Prostate gland (tissue), 2 donors: ENCODE results near the gene SEMA6B. TPM values are rescaled to one million over a fixed set of nuclear protein-coding genes. Genes with fewer than 3 reads are reported as not detected.

Source experiments
- DNase-seq: peaks from one replicate; pipeline ENCODE4 v3.0.0-alpha.2; 2019; ENCODE audit warnings: low spot score
- H3K27ac ChIP-seq, 2 donors: fragments of 200-600 bp; sonication (generic); 2 replicates each; pipeline ENCODE4 v1.5.1; 2017 to 2019
- H3K27me3 ChIP-seq: fragments of 200-600 bp; sonication (generic); replicated peaks from 2 replicates; pipeline ENCODE4 v1.5.1; 2019; ENCODE audit not compliant: insufficient read depth
- H3K36me3 ChIP-seq, 2 donors: fragments of 200-600 bp; sonication (generic); 1 replicate in 1 of 2; 2 replicates in 1 of 2; pipeline versions ENCODE4 v1.5.1 to v1.8.1; 2017 to 2019
- H3K4me1 ChIP-seq: fragments of 200-600 bp; sonication (generic); replicated peaks from 2 replicates; pipeline ENCODE4 v1.5.1; 2019
- H3K4me3 ChIP-seq, 2 donors: fragments of 200-600 bp; sonication (generic); 2 replicates each; pipeline ENCODE4 v1.5.1; 2017 to 2019
- H3K9me3 ChIP-seq: fragments of 200-600 bp; sonication (generic); 2 replicates; pipeline ENCODE4 v1.5.1; 2017
- CTCF ChIP-seq, 4 experiments: fragments of 200-600 bp in 2 of 4; fragments of 450-650 bp in 2 of 4; sonication (generic) in 2 of 4; IDR thresholded peaks; 1 replicate in 3 of 4; 2 replicates in 1 of 4; pipeline ENCODE4 v1.5.1; 2016 to 2019; ENCODE audit warnings: antibody characterized with exemption in 4 of 4, mild to moderate bottlenecking in 2 of 4, moderate library complexity in 2 of 4
- POLR2A ChIP-seq: fragments of 450-650 bp; IDR thresholded peaks from one replicate; pipeline ENCODE4 v1.6.1; 2016; ENCODE audit warnings: antibody characterized with exemption, mild to moderate bottlenecking
- POLR2AphosphoS5 ChIP-seq: sonication (generic); formaldehyde crosslinking; IDR thresholded peaks from one replicate; pipeline ENCODE4 v1.6.1; 2017; ENCODE audit warnings: antibody characterized with exemption
- WGBS: methylation state at CpG from one replicate; pipeline ENCODE4 v1.1.5; 2018; 5-methylcytosine and 5-hydroxymethylcytosine counted together
- intact Hi-C: fragments of 100-400 bp; cut with DNase I; formaldehyde crosslinking; loops from one replicate; pipeline ENCODE4 v1.14.2; 2022
- total RNA-seq, 2 donors: library from RNA; depleted of rRNA; stranded (reverse); fragments of >200 nt; gene quantifications; one replicate each; pipeline ENCODE4 v1.1.0, GENCODE V29; 2016

Gene SEMA6B
- total RNA-seq, 2 donors from 2014 or later = 4.3 to 7.8 TPM

DNA sequence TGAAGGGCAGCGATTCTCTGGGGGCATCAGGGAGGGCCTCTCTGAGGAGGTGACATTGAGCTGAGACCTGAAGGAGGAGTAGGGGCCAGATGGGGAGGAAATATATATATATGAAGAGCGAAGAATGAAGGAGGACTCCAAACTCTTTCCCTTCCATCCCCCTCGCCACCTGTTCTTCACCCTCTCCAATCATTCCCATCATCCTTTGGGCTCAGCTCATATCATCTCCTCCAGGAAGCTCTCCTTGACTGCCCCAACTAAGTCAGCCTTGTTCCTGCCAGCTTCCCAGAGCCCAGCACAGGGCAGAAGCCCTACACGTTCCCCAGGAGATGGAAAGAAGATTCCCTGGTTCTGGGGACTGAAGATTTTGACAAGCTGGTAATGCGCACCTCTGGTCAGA, 33.0 kb upstream of the SEMA6B start:
- Histone ChIP-seq H3K36me3 (no peaks in the 10 kb centered on the region), H3K4me3 (no peak overlapping the region), H3K9me3 (no peaks in the 10 kb centered on the region), H3K27me3 (no peaks in the 10 kb centered on the region), H3K4me1 (no peaks in the 10 kb centered on the region), H3K27ac (no peak overlapping the region)
- TF ChIP-seq POLR2A (no peak), CTCF (IDR thresholded peaks at IDR 0.05) (no peak), POLR2AphosphoS5 (no peak)
- intact Hi-C loops = no loop called here
- WGBS = 69% methylated on average over 5 of the region's 5 CpGs
- no peak for DNase-seq

DNA sequence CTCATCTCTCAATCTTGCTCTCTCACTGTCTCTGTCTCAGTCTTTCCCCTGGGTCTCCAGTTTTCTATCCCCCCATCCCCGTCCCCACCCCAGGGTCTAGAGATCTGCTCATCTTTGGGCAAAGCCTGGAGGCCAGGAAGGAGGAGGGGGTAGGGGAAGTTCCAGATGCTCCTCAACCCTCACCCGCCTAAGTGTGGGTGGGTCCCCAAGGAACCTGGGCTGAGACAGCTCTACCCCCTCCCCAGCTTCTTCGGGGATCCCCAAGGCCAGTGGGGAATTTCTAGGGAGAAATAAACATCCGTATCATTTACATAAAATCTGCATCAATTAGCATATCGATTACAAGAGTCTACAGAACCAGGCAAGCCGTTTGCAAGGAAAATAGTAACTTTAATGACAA, 31.8 kb upstream of the SEMA6B start:
- no peaks in the 10 kb centered on the region for H3K27me3 ChIP-seq
- DNase-seq = no peak
- H3K9me3 ChIP-seq = no peaks in the 10 kb centered on the region
- no peak for TF ChIP-seq POLR2A
- WGBS = 47% methylated on average over 6 of the region's 6 CpGs
- no peak overlapping the region for H3K27ac ChIP-seq
- H3K36me3 ChIP-seq = no peaks in the 10 kb centered on the region
- no peaks in the 10 kb centered on the region for H3K4me1 ChIP-seq
- intact Hi-C loops = no loop called here
- no peak overlapping the region for H3K4me3 ChIP-seq

GRCh38 chr19:4590559-4590958, 31.1 kb upstream of the SEMA6B start:
- 76% methylated on average over 9 of the region's 9 CpGs for WGBS

DNA sequence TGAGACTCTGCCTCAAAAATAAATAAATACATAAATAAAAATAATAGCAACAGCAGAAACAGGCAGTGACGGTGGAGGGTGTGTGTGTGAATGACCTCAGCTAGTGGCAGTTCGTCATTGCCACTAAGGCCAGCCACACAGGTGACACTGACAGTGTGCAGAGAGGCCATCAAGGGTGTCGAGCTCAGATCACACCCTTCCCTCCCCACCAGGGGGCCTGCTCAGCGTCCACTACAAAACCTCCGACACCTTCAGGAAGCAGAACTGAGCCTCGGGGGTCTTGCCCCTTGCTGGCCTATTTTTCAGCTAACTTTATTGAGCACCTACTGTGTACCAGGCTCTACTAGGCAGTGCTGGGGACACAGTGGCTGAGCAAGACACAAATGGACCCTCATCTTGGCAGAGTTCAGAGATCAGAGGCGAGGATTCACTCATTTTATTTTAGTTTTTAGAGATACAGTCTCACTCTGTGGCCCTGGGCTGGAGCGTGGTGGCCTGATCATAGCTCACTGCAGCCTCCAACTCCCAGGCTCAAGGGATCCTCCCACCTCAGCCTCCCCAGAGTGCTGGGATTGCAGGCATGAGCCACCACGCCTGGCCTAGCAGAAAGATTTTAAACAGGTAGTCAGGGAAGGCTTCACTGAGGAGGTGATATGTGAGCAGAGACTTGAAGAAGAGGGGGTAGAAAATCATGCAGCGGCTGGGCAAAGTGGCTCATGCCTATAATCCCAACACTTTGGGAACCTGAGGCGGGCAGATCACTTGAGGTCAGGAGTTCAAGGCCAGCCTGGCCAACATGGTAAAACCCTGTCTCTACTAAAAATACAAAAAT, 30.3 kb upstream of the SEMA6B start:
- Histone ChIP-seq H3K27ac (no peak overlapping the region), H3K4me3 (no peak overlapping the region), H3K4me1 (no peaks in the 10 kb centered on the region), H3K36me3 (no peaks in the 10 kb centered on the region), H3K9me3 (no peaks in the 10 kb centered on the region), H3K27me3 (peaks cover 1% of the 10 kb centered on the region)
- 71% methylated on average over 11 of the region's 11 CpGs for WGBS
- intact Hi-C loops = no loop called here
- DNase-seq = no peak
- TF ChIP-seq POLR2A = no peak
- no peak for TF ChIP-seq POLR2AphosphoS5
- TF ChIP-seq CTCF (IDR thresholded peaks at IDR 0.05) = peak in 2 of 4 experiments; percentile 5 to 9

More at GRCh38 chr19:4590559-4590958, 31.1 kb upstream of the SEMA6B start:
- Histone ChIP-seq H3K4me3 (no peak overlapping the region), H3K36me3 (no peaks in the 10 kb centered on the region), H3K27me3 (no peaks in the 10 kb centered on the region), H3K4me1 (no peaks in the 10 kb centered on the region), H3K9me3 (no peaks in the 10 kb centered on the region), H3K27ac (no peak overlapping the region)
- intact Hi-C loops = no loop called here
- no peak for DNase-seq
- no peak for TF ChIP-seq CTCF (IDR thresholded peaks at IDR 0.05)

- TF ChIP-seq CTCF (IDR thresholded peaks at IDR 0.05) (no peak), POLR2AphosphoS5 (no peak), POLR2A (no peak)
- intact Hi-C loops = no loop called here
- Histone ChIP-seq H3K4me1 (peaks cover 6% of the 10 kb centered on the region), H3K36me3 (no peaks in the 10 kb centered on the region), H3K27ac (no peak overlapping the region), H3K9me3 (no peaks in the 10 kb centered on the region), H3K27me3 (peaks cover 8% of the 10 kb centered on the region), H3K4me3 (no peak overlapping the region)
- WGBS = 53% methylated on average over 9 of the region's 9 CpGs
- no peak for DNase-seq
Observed at GRCh38 chr19:4588291-4588761, 28.8 kb upstream of the SEMA6B start.
